NCI-H1092 (cell line): ENCODE results near the gene B9D1.

Experiments
- DNase-seq: peaks from one replicate; lab custom pipeline; 2025; lab: John Stamatoyannopoulos, UW

Gene B9D1

GRCh38 chr17:19388791-19389785 lies 26.6 kb upstream of the B9D1 start:
- no peak for DNase-seq

- DNase-seq: peak; percentile 22
Observed at GRCh38 chr17:19387921-19388521, 25.5 kb upstream of the B9D1 start.

- DNase-seq: peak; percentile 58
Observed at GRCh38 chr17:19386974-19387920, 24.7 kb upstream of the B9D1 start, which contains the start of gene MFAP4. Gene MFAP4, minus strand, starts transcription at chr17:19387190. Its CDS starts 35 bp downstream, at chr17:19387155.

- no peak for DNase-seq
Observed at GRCh38 chr17:19386051-19386929, 23.8 kb upstream of the B9D1 start.

- DNase-seq: no peak
Observed at GRCh38 chr17:19385521-19385983, 23.0 kb upstream of the B9D1 start.

GRCh38 chr17:19384723-19385391 lies 22.3 kb upstream of the B9D1 start:
- DNase-seq: no peak

- DNase-seq: no peak
Observed at GRCh38 chr17:19383681-19384470, 21.4 kb upstream of the B9D1 start.

GRCh38 chr17:19382531-19383444 lies 20.3 kb upstream of the B9D1 start:
- no peak for DNase-seq

GRCh38 chr17:19381741-19382444 lies 19.4 kb upstream of the B9D1 start:
- no peak for DNase-seq

- no peak for DNase-seq
Observed at GRCh38 chr17:19381361-19381740, 18.8 kb upstream of the B9D1 start.

GRCh38 chr17:19380481-19381301 lies 18.2 kb upstream of the B9D1 start:
- DNase-seq: no peak

GRCh38 chr17:19379361-19380065 lies 17.0 kb upstream of the B9D1 start:
- DNase-seq: no peak

GRCh38 chr17:19378416-19379360 lies 16.2 kb upstream of the B9D1 start, which contains the start of gene MAPK7:
Gene MAPK7, plus strand, starts transcription at chr17:19378498. Its CDS starts 403 bp downstream, at chr17:19378901.
- DNase-seq: no peak

- DNase-seq: peak; percentile 92
Observed at GRCh38 chr17:19377602-19378415, 15.3 kb upstream of the B9D1 start.
